K562 (cell line): ENCODE results near the gene C1D.

ENCODE experiments used
- ATF7 ChIP-seq: fragments of 450-650 bp; IDR thresholded peaks from 2 replicates; pipeline ENCODE4 v1.7.1; 2014; ENCODE audit warnings: mild to moderate bottlenecking, moderate library complexity
- CREB1 ChIP-seq, 2 experiments: sonication (generic) in 1 of 2; formaldehyde crosslinking in 1 of 2; IDR thresholded peaks; 2 replicates each; pipeline versions ENCODE4 v1.6.1 to v1.8.0; 2012 to 2022; ENCODE audit warnings: inconsistent platforms in 1 of 2, mild to moderate bottlenecking in 1 of 2, missing genetic modification reagents in 1 of 2, moderate library complexity in 1 of 2
- POLR2AphosphoS5 ChIP-seq: IDR thresholded peaks from 2 replicates; pipeline ENCODE4 v1.6.1; 2011; ENCODE audit warnings: mild to moderate bottlenecking, low read depth, low read length, moderate library complexity; ENCODE audit not compliant: control insufficient read depth, insufficient read depth
- RBBP5 ChIP-seq: fragments of 200-600 bp; sonication (generic); IDR thresholded peaks from 2 replicates; pipeline ENCODE4 v1.6.1; 2012; ENCODE audit warnings: borderline replicate concordance, mild to moderate bottlenecking, low read length, control low read depth, inconsistent platforms; ENCODE audit not compliant: insufficient read depth, poor library complexity, severe bottlenecking
- SIN3A ChIP-seq, 2 experiments: fragments of 150-350 bp in 1 of 2; IDR thresholded peaks; 2 replicates each; pipeline ENCODE4 v1.6.1; 2011 to 2016; ENCODE audit warnings: borderline replicate concordance in 2 of 2, low read depth in 2 of 2, low read length in 2 of 2, mild to moderate bottlenecking in 2 of 2, moderate library complexity in 2 of 2; ENCODE audit not compliant: control insufficient read depth in 1 of 2
- SRSF1 ChIP-seq: fragments of 200-400 bp; formaldehyde crosslinking; IDR thresholded peaks from 2 replicates; pipeline ENCODE4 v1.6.1; 2017; ENCODE audit warnings: mild to moderate bottlenecking, low read depth, low read length, moderate library complexity
- TBL1XR1 ChIP-seq, 2 experiments: IDR thresholded peaks; 2 replicates each; pipeline ENCODE4 v1.6.1; 2012; ENCODE audit warnings: improper control_type of control experiment in 2 of 2, low read length in 2 of 2, mild to moderate bottlenecking in 1 of 2
- TCF7 ChIP-seq: sonication (generic); IDR thresholded peaks from 2 replicates; pipeline ENCODE4 v1.6.1; 2016; ENCODE audit warnings: antibody characterized with exemption, borderline replicate concordance
- ZBTB17 ChIP-seq: fragments of 450-650 bp; formaldehyde crosslinking; IDR thresholded peaks from 2 replicates; pipeline ENCODE4 v1.4.0; 2020; ENCODE audit warnings: mild to moderate bottlenecking
- ZZZ3 ChIP-seq: fragments of 450-650 bp; IDR thresholded peaks from 2 replicates; pipeline ENCODE4 v1.6.1; 2016; ENCODE audit warnings: antibody characterized with exemption, mild to moderate bottlenecking, moderate library complexity
- TF ChIP-seq, protein P1 (sequence below): sonication (generic); formaldehyde crosslinking; IDR thresholded peaks from 2 replicates; pipeline ENCODE4 v1.8.1; 2023; ENCODE audit warnings: mild to moderate bottlenecking, missing genetic modification reagents
- TF ChIP-seq, protein P2 (sequence below), 3 experiments: IDR thresholded peaks in 2 of 3; conservative IDR thresholded peaks in 1 of 3; 2 replicates each; pipeline ENCODE4 v1.5.1; 2011 to 2012; ENCODE audit warnings: low read length in 3 of 3, mild to moderate bottlenecking in 3 of 3, control low read depth in 2 of 3, improper control_type of control experiment in 1 of 3, inconsistent platforms in 1 of 3, low read depth in 1 of 3, mixed read lengths in 1 of 3, moderate library complexity in 1 of 3; ENCODE audit not compliant: insufficient read depth in 2 of 3

DNA sequence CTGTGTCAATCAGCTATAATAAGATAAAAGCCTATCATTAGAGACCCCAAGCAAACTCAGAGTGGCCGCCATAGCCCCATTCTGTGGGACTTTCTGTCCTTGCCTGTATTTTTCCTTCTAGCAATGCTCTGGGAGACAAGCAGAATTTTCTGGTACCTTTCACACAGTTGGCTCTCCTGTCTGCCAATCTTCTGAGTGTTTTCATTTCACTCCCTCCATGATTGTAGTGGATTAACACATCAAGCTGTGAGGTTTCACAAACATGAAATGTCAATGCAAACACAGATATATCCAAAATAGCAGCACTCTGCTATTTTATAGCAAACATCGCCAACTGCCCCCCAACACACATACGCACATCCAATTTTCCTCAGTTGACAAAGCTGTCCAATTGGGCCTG, 64.9 kb downstream of the C1D start:
- TF ChIP-seq, protein P1, sequence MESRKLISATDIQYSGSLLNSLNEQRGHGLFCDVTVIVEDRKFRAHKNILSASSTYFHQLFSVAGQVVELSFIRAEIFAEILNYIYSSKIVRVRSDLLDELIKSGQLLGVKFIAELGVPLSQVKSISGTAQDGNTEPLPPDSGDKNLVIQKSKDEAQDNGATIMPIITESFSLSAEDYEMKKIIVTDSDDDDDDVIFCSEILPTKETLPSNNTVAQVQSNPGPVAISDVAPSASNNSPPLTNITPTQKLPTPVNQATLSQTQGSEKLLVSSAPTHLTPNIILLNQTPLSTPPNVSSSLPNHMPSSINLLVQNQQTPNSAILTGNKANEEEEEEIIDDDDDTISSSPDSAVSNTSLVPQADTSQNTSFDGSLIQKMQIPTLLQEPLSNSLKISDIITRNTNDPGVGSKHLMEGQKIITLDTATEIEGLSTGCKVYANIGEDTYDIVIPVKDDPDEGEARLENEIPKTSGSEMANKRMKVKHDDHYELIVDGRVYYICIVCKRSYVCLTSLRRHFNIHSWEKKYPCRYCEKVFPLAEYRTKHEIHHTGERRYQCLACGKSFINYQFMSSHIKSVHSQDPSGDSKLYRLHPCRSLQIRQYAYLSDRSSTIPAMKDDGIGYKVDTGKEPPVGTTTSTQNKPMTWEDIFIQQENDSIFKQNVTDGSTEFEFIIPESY (CRISPR knock-in tag) = no peak
- no peak for TF ChIP-seq CREB1 (IDR thresholded peaks at IDR 0.05)
- TF ChIP-seq CREB1 (CRISPR knock-in tag; IDR thresholded peaks at IDR 0.05) = no peak
- no peak for TF ChIP-seq TCF7
- no peak for TF ChIP-seq SIN3A (IDR thresholded peaks at IDR 0.05; ENCODE audit: borderline replicate concordance in 2 of 2, control insufficient read depth in 1 of 2, low read depth in 2 of 2, low read length in 2 of 2)
- no peak for TF ChIP-seq ZZZ3
- no peak for TF ChIP-seq TBL1XR1 (IDR thresholded peaks at IDR 0.05; ENCODE audit: low read length in 2 of 2)
- no peak for TF ChIP-seq POLR2AphosphoS5
- no peak for TF ChIP-seq RBBP5
- TF ChIP-seq, protein P2, sequence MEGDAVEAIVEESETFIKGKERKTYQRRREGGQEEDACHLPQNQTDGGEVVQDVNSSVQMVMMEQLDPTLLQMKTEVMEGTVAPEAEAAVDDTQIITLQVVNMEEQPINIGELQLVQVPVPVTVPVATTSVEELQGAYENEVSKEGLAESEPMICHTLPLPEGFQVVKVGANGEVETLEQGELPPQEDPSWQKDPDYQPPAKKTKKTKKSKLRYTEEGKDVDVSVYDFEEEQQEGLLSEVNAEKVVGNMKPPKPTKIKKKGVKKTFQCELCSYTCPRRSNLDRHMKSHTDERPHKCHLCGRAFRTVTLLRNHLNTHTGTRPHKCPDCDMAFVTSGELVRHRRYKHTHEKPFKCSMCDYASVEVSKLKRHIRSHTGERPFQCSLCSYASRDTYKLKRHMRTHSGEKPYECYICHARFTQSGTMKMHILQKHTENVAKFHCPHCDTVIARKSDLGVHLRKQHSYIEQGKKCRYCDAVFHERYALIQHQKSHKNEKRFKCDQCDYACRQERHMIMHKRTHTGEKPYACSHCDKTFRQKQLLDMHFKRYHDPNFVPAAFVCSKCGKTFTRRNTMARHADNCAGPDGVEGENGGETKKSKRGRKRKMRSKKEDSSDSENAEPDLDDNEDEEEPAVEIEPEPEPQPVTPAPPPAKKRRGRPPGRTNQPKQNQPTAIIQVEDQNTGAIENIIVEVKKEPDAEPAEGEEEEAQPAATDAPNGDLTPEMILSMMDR (IDR thresholded peaks at IDR 0.05 in 2 of 3, conservative IDR thresholded peaks at IDR 0.05 in 1 of 3; ENCODE audit: insufficient read depth in 2 of 3, low read depth in 1 of 3, low read length in 3 of 3) = no peak
- TF ChIP-seq ZBTB17 = no peak
- no peak for TF ChIP-seq SRSF1
- TF ChIP-seq ATF7 = no peak
